K562 (cell line): ENCODE measurements around the gene LRRC47. TPM values are rescaled to one million over a fixed set of nuclear protein-coding genes. Genes with fewer than 3 reads are reported as not detected.

ENCODE experiments used
- ETS2 ChIP-seq: IDR thresholded peaks from 2 replicates; pipeline ENCODE4 v1.6.1; 2016; ENCODE audit warnings: borderline replicate concordance, missing genetic modification characterization, mild to moderate bottlenecking, moderate library complexity, missing compliant biosample characterization; ENCODE audit not compliant: poor library complexity, severe bottlenecking
- FIP1L1 ChIP-seq: fragments of 200-400 bp; formaldehyde crosslinking; IDR thresholded peaks from 2 replicates; pipeline ENCODE4 v1.6.1; 2018; ENCODE audit warnings: mild to moderate bottlenecking, low read depth, low read length; ENCODE audit not compliant: poor library complexity, severe bottlenecking
- GABPA ChIP-seq: fragments of 200-800 bp; sonication (Bioruptor generic); conservative IDR thresholded peaks from 2 replicates; pipeline ENCODE4 v1.6.1; 2016; ENCODE audit warnings: low read depth, missing genetic modification characterization, missing compliant biosample characterization
- HNRNPH1 ChIP-seq: fragments of 200-400 bp; formaldehyde crosslinking; optimal IDR thresholded peaks from 2 replicates; pipeline ENCODE3; 2017; ENCODE audit warnings: low read depth, mild to moderate bottlenecking, low read length, moderate library complexity
- KLF13 ChIP-seq: fragments of 450-650 bp; IDR thresholded peaks from 2 replicates; pipeline ENCODE4 v1.6.1; 2016; ENCODE audit warnings: missing genetic modification characterization, low read depth, mild to moderate bottlenecking, missing compliant biosample characterization, moderate library complexity, borderline replicate concordance
- SP2 ChIP-seq: IDR thresholded peaks from 2 replicates; pipeline ENCODE4 v1.6.1; 2011; ENCODE audit warnings: mild to moderate bottlenecking, low read depth, low read length, moderate library complexity; ENCODE audit not compliant: poor library complexity, severe bottlenecking; ENCODE audit errors: extremely low read depth
- TGIF2 ChIP-seq: sonication (generic); formaldehyde crosslinking; IDR thresholded peaks from 2 replicates; pipeline ENCODE4 v1.8.1; 2022; ENCODE audit warnings: mild to moderate bottlenecking, missing genetic modification reagents, moderate library complexity
- ZBTB1 ChIP-seq: sonication (generic); formaldehyde crosslinking; IDR thresholded peaks from 2 replicates; pipeline ENCODE4 v1.8.1; 2023; ENCODE audit warnings: missing genetic modification reagents, low read depth, mild to moderate bottlenecking, borderline replicate concordance
- ZNF212 ChIP-seq: fragments of 450-650 bp; formaldehyde crosslinking; IDR thresholded peaks from 2 replicates; pipeline ENCODE4 v1.4.0; 2020; ENCODE audit warnings: mild to moderate bottlenecking
- polyA plus RNA-seq, 8 experiments: library from polyadenylated mRNA; depleted of rRNA in 4 of 8; stranded (reverse) in 5 of 8; unstranded in 3 of 8; fragments of >200 nt; fragmentation: Nextera tagmentation in 2 of 8; fragmentation: Illumina TruSeq in 1 of 8; extraction: Ambion mirVana in 2 of 8; extraction: Trizol in 1 of 8; gene quantifications; 2 replicates each; pipeline versions ENCODE4 v1.2.1 to v1.2.3, GENCODE V29; 2011 to 2014; ENCODE audit warnings: inconsistent platforms in 1 of 8, missing spikeins in 1 of 8
- total RNA-seq, 7 experiments: library from RNA; depleted of rRNA in 6 of 7; stranded (reverse); fragments of >200 nt in 6 of 7; fragmentation: Illumina TruSeq in 2 of 7; extraction: Trizol in 2 of 7; gene quantifications; 2 replicates each; pipeline versions ENCODE4 v1.2.1 to v1.2.3, GENCODE V29; 2011 to 2021; ENCODE audit warnings: low replicate concordance in 1 of 7
- TF ChIP-seq, protein P1 (sequence below): fragments of 450-650 bp; formaldehyde crosslinking; IDR thresholded peaks from 2 replicates; pipeline ENCODE4 v1.4.0; 2020; ENCODE audit warnings: mild to moderate bottlenecking, moderate library complexity
- TF ChIP-seq, protein P2 (sequence below): fragments of 250-450 bp; sonication (Bioruptor Pico); IDR thresholded peaks from 2 replicates; pipeline ENCODE4 v1.9.0; 2021; ENCODE audit warnings: mild to moderate bottlenecking, inconsistent platforms
- TF ChIP-seq, protein P3 (sequence below): fragments of 250-450 bp; sonication (Bioruptor Pico); IDR thresholded peaks from 2 replicates; pipeline ENCODE4 v1.4.0; 2020
- TF ChIP-seq, protein P4 (sequence below): fragments of 250-450 bp; sonication (Bioruptor Pico); IDR thresholded peaks from 2 replicates; pipeline ENCODE4 v1.8.0; 2022; ENCODE audit warnings: inconsistent platforms

LRRC47 gene
- total and polyA plus RNA-seq, 9 of the 15 experiments (the other 6 are each of a cell fraction or from before 2014, with no cell fraction given), result 4.6 to 68.0 (median 35.9) TPM

DNA sequence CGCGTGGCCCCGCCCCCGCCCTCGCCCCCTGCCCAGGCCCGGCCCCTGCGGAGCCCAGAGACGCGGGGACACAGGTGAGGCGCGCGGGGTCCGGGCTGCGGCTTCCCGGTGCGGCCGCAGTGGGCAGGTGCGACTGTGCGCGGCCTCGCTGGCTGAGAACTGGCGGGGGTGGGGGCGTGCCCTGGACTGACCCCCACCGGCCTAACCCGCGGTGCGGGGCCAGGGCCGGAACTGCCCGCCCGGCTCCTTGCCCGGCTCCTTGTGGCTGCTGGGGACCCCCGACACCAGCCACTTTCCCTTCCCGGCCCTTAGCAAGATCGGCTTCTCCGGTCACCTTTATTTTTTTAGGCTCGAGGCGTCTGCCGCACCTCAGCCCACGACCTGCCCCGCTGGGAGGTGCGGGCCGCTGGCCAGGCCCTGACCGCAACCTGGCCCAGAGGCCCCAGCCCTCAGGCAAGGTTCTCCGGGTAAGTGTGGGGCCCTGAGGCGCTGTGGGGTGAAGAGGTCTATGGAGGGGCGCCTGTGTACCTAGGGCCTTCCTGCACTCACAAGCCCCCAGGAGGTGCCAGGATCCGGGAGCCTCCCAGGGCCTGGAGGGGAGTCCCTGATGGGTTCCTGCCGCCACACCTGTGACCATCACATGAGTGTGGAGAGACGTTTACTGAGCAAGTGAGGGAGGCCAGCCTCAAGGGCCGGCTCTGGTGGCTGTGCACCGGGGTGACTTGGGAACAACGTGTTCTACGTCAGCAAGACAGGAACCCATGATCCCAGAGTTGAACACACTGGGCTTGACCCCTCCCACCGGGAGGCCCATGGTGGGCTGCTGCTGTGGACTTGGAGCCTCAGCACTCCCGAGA, 23.4 kb downstream of the LRRC47 start, which contains the start of gene SMIM1 (continued):
- TF ChIP-seq, protein P1, sequence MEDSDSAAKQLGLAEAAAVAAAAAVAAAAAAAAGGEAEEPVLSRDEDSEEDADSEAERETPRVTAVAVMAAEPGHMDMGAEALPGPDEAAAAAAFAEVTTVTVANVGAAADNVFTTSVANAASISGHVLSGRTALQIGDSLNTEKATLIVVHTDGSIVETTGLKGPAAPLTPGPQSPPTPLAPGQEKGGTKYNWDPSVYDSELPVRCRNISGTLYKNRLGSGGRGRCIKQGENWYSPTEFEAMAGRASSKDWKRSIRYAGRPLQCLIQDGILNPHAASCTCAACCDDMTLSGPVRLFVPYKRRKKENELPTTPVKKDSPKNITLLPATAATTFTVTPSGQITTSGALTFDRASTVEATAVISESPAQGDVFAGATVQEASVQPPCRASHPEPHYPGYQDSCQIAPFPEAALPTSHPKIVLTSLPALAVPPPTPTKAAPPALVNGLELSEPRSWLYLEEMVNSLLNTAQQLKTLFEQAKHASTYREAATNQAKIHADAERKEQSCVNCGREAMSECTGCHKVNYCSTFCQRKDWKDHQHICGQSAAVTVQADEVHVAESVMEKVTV (CRISPR knock-in tag), result no peak
- TF ChIP-seq GABPA (tag), result 0 out of 2 replicates have a peak, but pooled peaks have one; percentile 17
- peak; percentile 52; the same call in 1 of the 2 replicates for TF ChIP-seq ZBTB1 (CRISPR knock-in tag)
- TF ChIP-seq, protein P2, sequence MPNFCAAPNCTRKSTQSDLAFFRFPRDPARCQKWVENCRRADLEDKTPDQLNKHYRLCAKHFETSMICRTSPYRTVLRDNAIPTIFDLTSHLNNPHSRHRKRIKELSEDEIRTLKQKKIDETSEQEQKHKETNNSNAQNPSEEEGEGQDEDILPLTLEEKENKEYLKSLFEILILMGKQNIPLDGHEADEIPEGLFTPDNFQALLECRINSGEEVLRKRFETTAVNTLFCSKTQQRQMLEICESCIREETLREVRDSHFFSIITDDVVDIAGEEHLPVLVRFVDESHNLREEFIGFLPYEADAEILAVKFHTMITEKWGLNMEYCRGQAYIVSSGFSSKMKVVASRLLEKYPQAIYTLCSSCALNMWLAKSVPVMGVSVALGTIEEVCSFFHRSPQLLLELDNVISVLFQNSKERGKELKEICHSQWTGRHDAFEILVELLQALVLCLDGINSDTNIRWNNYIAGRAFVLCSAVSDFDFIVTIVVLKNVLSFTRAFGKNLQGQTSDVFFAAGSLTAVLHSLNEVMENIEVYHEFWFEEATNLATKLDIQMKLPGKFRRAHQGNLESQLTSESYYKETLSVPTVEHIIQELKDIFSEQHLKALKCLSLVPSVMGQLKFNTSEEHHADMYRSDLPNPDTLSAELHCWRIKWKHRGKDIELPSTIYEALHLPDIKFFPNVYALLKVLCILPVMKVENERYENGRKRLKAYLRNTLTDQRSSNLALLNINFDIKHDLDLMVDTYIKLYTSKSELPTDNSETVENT, result peak; percentile 10; the same call in 1 of the 2 replicates
- TF ChIP-seq HNRNPH1, result no peak
- TF ChIP-seq ZNF212 (CRISPR knock-in tag), result no peak
- TF ChIP-seq, protein P3, sequence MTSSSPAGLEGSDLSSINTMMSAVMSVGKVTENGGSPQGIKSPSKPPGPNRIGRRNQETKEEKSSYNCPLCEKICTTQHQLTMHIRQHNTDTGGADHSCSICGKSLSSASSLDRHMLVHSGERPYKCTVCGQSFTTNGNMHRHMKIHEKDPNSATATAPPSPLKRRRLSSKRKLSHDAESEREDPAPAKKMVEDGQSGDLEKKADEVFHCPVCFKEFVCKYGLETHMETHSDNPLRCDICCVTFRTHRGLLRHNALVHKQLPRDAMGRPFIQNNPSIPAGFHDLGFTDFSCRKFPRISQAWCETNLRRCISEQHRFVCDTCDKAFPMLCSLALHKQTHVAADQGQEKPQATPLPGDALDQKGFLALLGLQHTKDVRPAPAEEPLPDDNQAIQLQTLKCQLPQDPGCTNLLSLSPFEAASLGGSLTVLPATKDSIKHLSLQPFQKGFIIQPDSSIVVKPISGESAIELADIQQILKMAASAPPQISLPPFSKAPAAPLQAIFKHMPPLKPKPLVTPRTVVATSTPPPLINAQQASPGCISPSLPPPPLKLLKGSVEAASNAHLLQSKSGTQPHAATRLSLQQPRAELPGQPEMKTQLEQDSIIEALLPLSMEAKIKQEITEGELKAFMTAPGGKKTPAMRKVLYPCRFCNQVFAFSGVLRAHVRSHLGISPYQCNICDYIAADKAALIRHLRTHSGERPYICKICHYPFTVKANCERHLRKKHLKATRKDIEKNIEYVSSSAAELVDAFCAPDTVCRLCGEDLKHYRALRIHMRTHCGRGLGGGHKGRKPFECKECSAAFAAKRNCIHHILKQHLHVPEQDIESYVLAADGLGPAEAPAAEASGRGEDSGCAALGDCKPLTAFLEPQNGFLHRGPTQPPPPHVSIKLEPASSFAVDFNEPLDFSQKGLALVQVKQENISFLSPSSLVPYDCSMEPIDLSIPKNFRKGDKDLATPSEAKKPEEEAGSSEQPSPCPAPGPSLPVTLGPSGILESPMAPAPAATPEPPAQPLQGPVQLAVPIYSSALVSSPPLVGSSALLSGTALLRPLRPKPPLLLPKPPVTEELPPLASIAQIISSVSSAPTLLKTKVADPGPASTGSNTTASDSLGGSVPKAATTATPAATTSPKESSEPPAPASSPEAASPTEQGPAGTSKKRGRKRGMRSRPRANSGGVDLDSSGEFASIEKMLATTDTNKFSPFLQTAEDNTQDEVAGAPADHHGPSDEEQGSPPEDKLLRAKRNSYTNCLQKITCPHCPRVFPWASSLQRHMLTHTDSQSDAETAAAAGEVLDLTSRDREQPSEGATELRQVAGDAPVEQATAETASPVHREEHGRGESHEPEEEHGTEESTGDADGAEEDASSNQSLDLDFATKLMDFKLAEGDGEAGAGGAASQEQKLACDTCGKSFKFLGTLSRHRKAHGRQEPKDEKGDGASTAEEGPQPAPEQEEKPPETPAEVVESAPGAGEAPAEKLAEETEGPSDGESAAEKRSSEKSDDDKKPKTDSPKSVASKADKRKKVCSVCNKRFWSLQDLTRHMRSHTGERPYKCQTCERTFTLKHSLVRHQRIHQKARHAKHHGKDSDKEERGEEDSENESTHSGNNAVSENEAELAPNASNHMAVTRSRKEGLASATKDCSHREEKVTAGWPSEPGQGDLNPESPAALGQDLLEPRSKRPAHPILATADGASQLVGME, result 0 out of 2 replicates have a peak, but pooled peaks have one; percentile 43
- no peak for TF ChIP-seq TGIF2
- TF ChIP-seq, protein P4, sequence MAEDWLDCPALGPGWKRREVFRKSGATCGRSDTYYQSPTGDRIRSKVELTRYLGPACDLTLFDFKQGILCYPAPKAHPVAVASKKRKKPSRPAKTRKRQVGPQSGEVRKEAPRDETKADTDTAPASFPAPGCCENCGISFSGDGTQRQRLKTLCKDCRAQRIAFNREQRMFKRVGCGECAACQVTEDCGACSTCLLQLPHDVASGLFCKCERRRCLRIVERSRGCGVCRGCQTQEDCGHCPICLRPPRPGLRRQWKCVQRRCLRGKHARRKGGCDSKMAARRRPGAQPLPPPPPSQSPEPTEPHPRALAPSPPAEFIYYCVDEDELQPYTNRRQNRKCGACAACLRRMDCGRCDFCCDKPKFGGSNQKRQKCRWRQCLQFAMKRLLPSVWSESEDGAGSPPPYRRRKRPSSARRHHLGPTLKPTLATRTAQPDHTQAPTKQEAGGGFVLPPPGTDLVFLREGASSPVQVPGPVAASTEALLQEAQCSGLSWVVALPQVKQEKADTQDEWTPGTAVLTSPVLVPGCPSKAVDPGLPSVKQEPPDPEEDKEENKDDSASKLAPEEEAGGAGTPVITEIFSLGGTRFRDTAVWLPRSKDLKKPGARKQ, result no peak
- TF ChIP-seq SP2, result no peak
- TF ChIP-seq KLF13, result 0 out of 2 replicates have a peak, but pooled peaks have one; percentile 33
- no peak for TF ChIP-seq FIP1L1
- no peak for TF ChIP-seq ETS2 (tag)
